Ectodermal cell (in vitro differentiated cells): ENCODE results near the gene MACROD1.

Experiments
- H3K27ac ChIP-seq: 2 replicates; pipeline ENCODE4 v1.7.0; 2013; ENCODE audit warnings: mild to moderate bottlenecking, low read depth, low read length; ENCODE audit not compliant: insufficient read depth, poor library complexity, severe bottlenecking
- H3K27me3 ChIP-seq: 2 replicates; pipeline ENCODE4 v1.7.0; 2013; ENCODE audit warnings: mild to moderate bottlenecking, low read length; ENCODE audit not compliant: insufficient read depth, control insufficient read depth, poor library complexity, severe bottlenecking
- H3K36me3 ChIP-seq: one replicate; pipeline ENCODE4 v1.7.0; 2013; ENCODE audit warnings: low read length; ENCODE audit not compliant: control insufficient read depth, insufficient read depth
- H3K4me1 ChIP-seq: one replicate; pipeline ENCODE4 v1.7.0; 2013; ENCODE audit warnings: low read length; ENCODE audit not compliant: control insufficient read depth, insufficient read depth
- H3K4me3 ChIP-seq: 2 replicates; pipeline ENCODE4 v1.7.0; 2013; ENCODE audit warnings: low read depth, low read length, control low read depth; ENCODE audit not compliant: insufficient read depth
- H3K9me3 ChIP-seq: 2 replicates; pipeline ENCODE4 v1.7.0; 2013; ENCODE audit warnings: mild to moderate bottlenecking, low read length, moderate library complexity; ENCODE audit not compliant: control insufficient read depth
- WGBS, 2 experiments: methylation state at CpG; one replicate each; pipeline ENCODE4 v1.1.7; 2013; ENCODE audit warnings: missing lambda C conversion rate in 2 of 2; 5-methylcytosine and 5-hydroxymethylcytosine counted together

The MACROD1 gene

GRCh38 chr11:63958008-63958407 is 207.9 kb downstream of the MACROD1 start:
- 93 to 96% methylated on average over 5 of the region's 5 CpGs for WGBS, 2 experiments
- peaks cover 13% of the 10 kb centered on the region for H3K4me1 ChIP-seq
- H3K9me3 ChIP-seq, result no peaks in the 10 kb centered on the region
- H3K36me3 ChIP-seq, result peaks cover 20% of the 10 kb centered on the region
- H3K27me3 ChIP-seq, result no peaks in the 10 kb centered on the region
- no peak overlapping the region for H3K27ac ChIP-seq
- no peak overlapping the region for H3K4me3 ChIP-seq

- no peak overlapping the region for H3K4me3 ChIP-seq
- no peaks in the 10 kb centered on the region for H3K27me3 ChIP-seq
- no peaks in the 10 kb centered on the region for H3K9me3 ChIP-seq
- WGBS, 2 experiments, result 94 to 97% methylated on average over 4 of the region's 4 CpGs
- peaks cover 32% of the 10 kb centered on the region for H3K36me3 ChIP-seq
- no peak overlapping the region for H3K27ac ChIP-seq
- H3K4me1 ChIP-seq, result no peaks in the 10 kb centered on the region
These were observed 213.3 kb downstream of the MACROD1 start for GRCh38 chr11:63952570-63952969.

GRCh38 chr11:63951779-63952536 is 214.0 kb downstream of the MACROD1 start:
- no peaks in the 10 kb centered on the region for H3K4me1 ChIP-seq
- 94% methylated on average over 20 of the region's 20 CpGs for WGBS, 2 experiments
- H3K27ac ChIP-seq, result no peak overlapping the region
- no peaks in the 10 kb centered on the region for H3K9me3 ChIP-seq
- H3K4me3 ChIP-seq, result no peak overlapping the region
- H3K27me3 ChIP-seq, result no peaks in the 10 kb centered on the region
- H3K36me3 ChIP-seq, result peaks cover 38% of the 10 kb centered on the region
